ENCODE measurements around the gene WDR18. TPM values are rescaled to one million over a fixed set of nuclear protein-coding genes. Genes with fewer than 3 reads are reported as not detected.

WDR18 gene
- total RNA-seq, 2 experiments from 2014 or later, result 39.2 to 49.2 TPM

DNA sequence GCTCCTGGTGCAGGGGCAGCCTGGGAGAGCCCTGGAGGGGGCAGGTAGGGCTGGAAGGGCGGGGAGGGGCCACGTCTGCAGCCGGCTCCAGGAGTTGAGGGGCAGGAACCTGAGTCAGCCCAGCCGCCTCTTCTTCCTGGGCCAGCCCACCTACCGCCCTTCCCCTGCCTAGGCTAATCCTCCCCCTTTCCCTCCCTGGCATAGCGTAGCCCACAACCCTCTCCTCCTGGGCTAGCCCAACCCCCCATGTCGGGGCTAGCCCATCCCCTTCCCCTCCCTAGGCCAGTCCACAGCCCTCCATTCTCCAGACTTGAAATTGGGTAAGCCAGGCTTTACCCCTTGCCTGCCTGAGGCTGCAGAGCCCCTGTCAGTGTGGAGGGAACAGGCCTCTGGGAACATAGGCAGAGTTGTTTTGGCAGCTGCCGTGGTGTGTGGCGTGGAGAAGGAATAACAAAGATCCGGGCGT is 20.6 kb upstream of the WDR18 start:
- peaks cover 31% of the 10 kb centered on the region for H3K36me3 Mint-ChIP-seq (ENCODE audit: low read depth)
- no peak for DNase-seq
- peaks cover 2% of the 10 kb centered on the region for H3K9me3 Mint-ChIP-seq
- ChIA-PET CTCF (no interaction called here), POLR2A (no interaction called here)
- peaks cover 16% of the 10 kb centered on the region for H3K4me1 Mint-ChIP-seq
- no peak overlapping the region for H3K27ac Mint-ChIP-seq
- no peak overlapping the region for H3K4me3 Mint-ChIP-seq
- H3K27me3 Mint-ChIP-seq, result no peaks in the 10 kb centered on the region

DNA sequence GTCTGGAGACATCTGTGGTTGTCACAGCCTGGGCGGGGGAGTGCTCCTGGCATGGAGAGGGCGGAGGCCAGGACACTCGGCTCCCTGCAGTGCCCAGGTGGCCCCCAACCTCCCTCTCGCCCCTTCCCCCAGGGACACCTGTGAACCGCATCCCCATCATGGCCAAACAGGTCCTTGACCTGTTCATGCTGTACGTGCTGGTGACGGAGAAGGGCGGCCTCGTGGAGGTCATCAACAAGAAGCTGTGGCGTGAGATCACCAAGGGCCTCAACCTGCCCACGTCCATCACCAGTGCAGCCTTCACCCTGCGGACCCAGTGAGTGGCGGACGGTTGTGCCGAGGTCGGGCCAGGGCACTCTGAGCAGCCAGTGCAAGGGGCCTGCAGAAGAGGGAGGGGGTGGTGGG is 20.0 kb upstream of the WDR18 start:
- H3K27me3 Mint-ChIP-seq, result no peaks in the 10 kb centered on the region
- peaks cover 35% of the 10 kb centered on the region for H3K36me3 Mint-ChIP-seq (ENCODE audit: low read depth)
- H3K4me3 Mint-ChIP-seq, result no peak overlapping the region
- POLR2A ChIA-PET, result no interaction called here
- peaks cover 2% of the 10 kb centered on the region for H3K9me3 Mint-ChIP-seq
- H3K27ac Mint-ChIP-seq, result no peak overlapping the region
- CTCF ChIA-PET, result interaction anchor here (1.0 to 1.4 kb wide), 2 partner anchors 20 to 39 kb away, joined by 3 to 5 read pairs; partner anchors contain the start of gene WDR18
- DNase-seq, result no peak
- peaks cover 12% of the 10 kb centered on the region for H3K4me1 Mint-ChIP-seq

- ChIA-PET CTCF (interaction anchor here (0.6 to 1.4 kb wide), 3 partner anchors 19 to 101 kb away, joined by 3 to 5 read pairs (median 3); partner anchors contain the start of gene WDR18), POLR2A (no interaction called here)
- DNase-seq, result no peak
- no peaks in the 10 kb centered on the region for H3K27me3 Mint-ChIP-seq
- peaks cover 38% of the 10 kb centered on the region for H3K36me3 Mint-ChIP-seq (ENCODE audit: low read depth)
- H3K27ac Mint-ChIP-seq, result no peak overlapping the region
- H3K4me1 Mint-ChIP-seq, result peaks cover 12% of the 10 kb centered on the region
- H3K4me3 Mint-ChIP-seq, result no peak overlapping the region
- H3K9me3 Mint-ChIP-seq, result peaks cover 2% of the 10 kb centered on the region
These were observed 19.1 kb upstream of the WDR18 start for GRCh38 chr19:964761-965694.

GRCh38 chr19:966485-967088 is 17.6 kb upstream of the WDR18 start:
- H3K27ac Mint-ChIP-seq, result no peak overlapping the region
- no peaks in the 10 kb centered on the region for H3K27me3 Mint-ChIP-seq
- ChIA-PET CTCF (no interaction called here), POLR2A (no interaction called here)
- H3K4me1 Mint-ChIP-seq, result peaks cover 12% of the 10 kb centered on the region
- peaks cover 7% of the 10 kb centered on the region for H3K9me3 Mint-ChIP-seq
- no peak for DNase-seq
- no peak overlapping the region for H3K4me3 Mint-ChIP-seq
- peaks cover 51% of the 10 kb centered on the region for H3K36me3 Mint-ChIP-seq (ENCODE audit: low read depth)

DNA sequence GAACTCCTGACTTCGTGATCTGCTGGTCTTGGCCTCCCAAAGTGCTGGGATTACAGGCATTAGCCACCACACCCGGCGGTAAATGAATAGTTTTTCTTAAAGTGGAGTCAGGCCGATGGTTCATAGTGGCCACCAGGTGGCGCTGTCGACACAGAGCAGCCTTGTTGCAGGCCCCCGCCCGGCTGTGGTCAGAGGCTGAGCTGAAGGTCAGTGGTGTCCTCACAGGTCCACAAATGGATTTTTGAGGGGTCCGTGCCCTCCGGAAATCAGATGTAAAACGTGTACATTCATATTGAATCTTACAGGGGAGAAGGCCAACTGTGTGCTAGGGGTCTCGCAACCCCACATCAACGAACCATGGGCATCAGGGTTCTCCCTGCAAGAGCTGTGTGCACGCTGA is 13.4 kb upstream of the WDR18 start:
- peaks cover 5% of the 10 kb centered on the region for H3K9me3 Mint-ChIP-seq
- peaks cover 42% of the 10 kb centered on the region for H3K36me3 Mint-ChIP-seq (ENCODE audit: low read depth)
- no peak overlapping the region for H3K27ac Mint-ChIP-seq
- ChIA-PET CTCF (interaction anchor here (0.9 kb wide), 1 partner anchor 68 kb away, joined by 3 read pairs; no protein-coding TSS in a partner anchor), POLR2A (no interaction called here)
- no peaks in the 10 kb centered on the region for H3K27me3 Mint-ChIP-seq
- H3K4me3 Mint-ChIP-seq, result no peak overlapping the region
- H3K4me1 Mint-ChIP-seq, result no peaks in the 10 kb centered on the region
- DNase-seq, result no peak

DNA sequence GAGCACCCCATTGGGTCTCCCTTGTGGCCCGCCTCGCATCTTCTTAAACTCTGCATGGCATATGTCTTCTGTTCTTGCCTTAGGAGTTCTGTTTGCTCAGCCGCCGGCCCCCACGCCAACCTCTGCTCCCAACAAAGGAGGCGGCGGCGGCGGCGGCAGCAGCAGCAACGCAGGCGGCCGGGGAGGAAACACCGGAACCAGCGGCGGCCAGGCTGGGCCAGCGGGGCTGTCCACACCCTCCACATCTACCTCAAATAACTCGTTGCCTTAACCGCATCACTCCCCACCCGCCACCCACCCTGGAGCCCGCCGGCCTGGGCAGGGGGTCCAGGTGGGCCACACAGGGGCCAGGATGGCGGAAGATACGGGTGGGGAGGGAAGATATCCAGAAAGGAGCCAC is 12.3 kb upstream of the WDR18 start:
- no peak overlapping the region for H3K27ac Mint-ChIP-seq
- DNase-seq, result no peak
- ChIA-PET CTCF (interaction anchor here (0.7 kb wide), 1 partner anchor 48 kb away, joined by 3 read pairs; no protein-coding TSS in a partner anchor), POLR2A (no interaction called here)
- peaks cover 5% of the 10 kb centered on the region for H3K9me3 Mint-ChIP-seq
- H3K4me1 Mint-ChIP-seq, result no peaks in the 10 kb centered on the region
- H3K27me3 Mint-ChIP-seq, result no peaks in the 10 kb centered on the region
- no peak overlapping the region for H3K4me3 Mint-ChIP-seq
- peaks cover 37% of the 10 kb centered on the region for H3K36me3 Mint-ChIP-seq (ENCODE audit: low read depth)

- CTCF ChIA-PET, result interaction anchor here (0.7 kb wide), 1 partner anchor 49 kb away, joined by 3 read pairs; no protein-coding TSS in a partner anchor
- POLR2A ChIA-PET, result no interaction called here
- no peaks in the 10 kb centered on the region for H3K27me3 Mint-ChIP-seq
- H3K9me3 Mint-ChIP-seq, result peaks cover 5% of the 10 kb centered on the region
- DNase-seq, result no peak
- peaks cover 33% of the 10 kb centered on the region for H3K36me3 Mint-ChIP-seq (ENCODE audit: low read depth)
- H3K4me3 Mint-ChIP-seq, result no peak overlapping the region
- no peak overlapping the region for H3K27ac Mint-ChIP-seq
- no peaks in the 10 kb centered on the region for H3K4me1 Mint-ChIP-seq
These were observed 11.9 kb upstream of the WDR18 start for GRCh38 chr19:972281-972680.

DNA sequence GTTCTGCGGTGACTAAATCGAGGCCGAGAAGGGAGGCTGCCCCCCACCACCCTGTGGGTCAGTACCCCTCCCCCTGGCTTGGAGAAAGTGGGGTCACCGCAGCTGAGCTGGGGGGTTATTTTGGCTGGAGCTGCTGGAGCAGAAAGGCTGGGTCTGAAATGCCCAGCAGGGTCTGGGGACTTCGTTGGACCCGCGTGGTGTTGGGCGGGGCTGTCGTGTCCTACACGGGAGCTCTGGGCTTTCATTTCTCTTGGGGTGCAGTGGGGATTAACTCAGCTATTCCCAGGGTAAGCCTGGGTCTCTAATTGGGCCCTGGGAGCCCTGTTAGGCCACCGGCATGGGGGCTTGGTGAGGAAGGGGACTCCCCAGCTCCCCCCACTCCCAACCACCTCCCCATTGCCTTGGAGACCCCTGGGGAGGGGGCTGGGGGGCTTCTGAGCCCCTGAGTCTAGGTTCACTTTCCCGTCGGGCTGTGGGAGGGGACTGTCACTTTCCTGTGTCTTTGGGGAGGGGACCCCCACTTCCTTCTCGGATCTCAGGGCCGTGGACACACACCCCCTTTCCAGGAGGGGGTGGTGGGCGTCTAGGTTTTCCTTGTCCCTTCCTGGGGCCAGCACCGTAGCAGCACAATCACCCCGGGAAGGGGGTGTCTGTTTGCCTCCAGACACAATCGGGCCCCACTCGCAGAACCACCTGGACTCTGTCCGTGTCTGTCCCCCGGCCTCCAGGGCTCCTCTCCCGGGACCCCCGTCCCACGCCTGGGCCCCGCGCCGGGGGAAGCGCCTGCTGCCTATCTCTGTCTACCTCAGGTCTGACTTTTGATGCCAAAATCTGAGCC is 10.2 kb upstream of the WDR18 start:
- CTCF ChIA-PET, result interaction anchor here (0.6 kb wide), 1 partner anchor 8 kb away, joined by 3 read pairs; no protein-coding TSS in a partner anchor
- H3K4me3 Mint-ChIP-seq, result no peak overlapping the region
- H3K9me3 Mint-ChIP-seq, result peaks cover 5% of the 10 kb centered on the region
- no peak for DNase-seq
- no peak overlapping the region for H3K27ac Mint-ChIP-seq
- H3K27me3 Mint-ChIP-seq, result no peaks in the 10 kb centered on the region
- POLR2A ChIA-PET, result no interaction called here
- peaks cover 25% of the 10 kb centered on the region for H3K36me3 Mint-ChIP-seq (ENCODE audit: low read depth)
- H3K4me1 Mint-ChIP-seq, result no peaks in the 10 kb centered on the region

DNA sequence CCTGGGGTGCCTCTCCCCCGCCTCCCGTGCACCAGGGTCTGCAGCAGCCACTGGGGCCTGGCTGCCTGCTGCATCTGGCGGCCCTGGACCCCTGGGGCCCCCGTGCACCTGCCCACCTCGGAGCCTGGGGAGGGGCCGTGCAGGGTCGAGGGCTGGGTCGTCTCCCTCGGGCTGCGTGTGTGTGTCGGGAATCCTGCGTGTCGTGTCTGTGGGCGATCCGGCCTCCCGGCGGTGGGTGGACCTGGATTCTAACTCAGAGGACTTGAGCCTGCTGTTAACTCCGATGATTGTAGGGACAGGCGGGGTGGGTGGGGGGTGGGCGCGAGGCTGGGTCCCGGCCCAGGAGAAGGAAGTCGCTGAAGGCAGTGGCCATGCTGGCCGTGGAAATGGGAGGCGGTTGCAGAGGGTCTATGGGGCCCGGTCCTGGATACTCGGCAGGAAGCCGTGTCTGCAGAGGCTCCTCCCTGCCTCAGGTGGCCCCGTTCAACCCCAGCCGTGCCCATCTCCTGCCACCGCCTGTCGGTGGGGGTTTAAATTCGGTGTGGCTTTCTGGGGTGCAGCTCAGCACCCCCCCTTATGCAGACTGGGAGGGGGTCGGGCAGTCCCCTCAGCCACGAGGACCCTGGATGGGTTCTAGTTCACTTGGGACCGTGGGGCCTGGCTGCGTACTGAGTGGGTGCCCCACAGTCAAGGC is 9.4 kb upstream of the WDR18 start:
- Mint-ChIP-seq H3K9me3 (peaks cover 5% of the 10 kb centered on the region), H3K36me3 (ENCODE audit: low read depth) (peaks cover 21% of the 10 kb centered on the region), H3K4me1 (no peaks in the 10 kb centered on the region), H3K4me3 (no peak overlapping the region), H3K27me3 (no peaks in the 10 kb centered on the region), H3K27ac (no peak overlapping the region)
- no peak for DNase-seq
- POLR2A ChIA-PET, result no interaction called here
- CTCF ChIA-PET, result no interaction called here

GRCh38 chr19:976476-976875 is 7.7 kb upstream of the WDR18 start:
- Mint-ChIP-seq H3K4me3 (no peak overlapping the region), H3K4me1 (no peaks in the 10 kb centered on the region), H3K9me3 (no peaks in the 10 kb centered on the region), H3K27ac (no peak overlapping the region), H3K36me3 (ENCODE audit: low read depth) (peaks cover 8% of the 10 kb centered on the region), H3K27me3 (no peaks in the 10 kb centered on the region)
- ChIA-PET POLR2A (no interaction called here), CTCF (interaction anchor here (0.6 kb wide), 1 partner anchor 82 kb away, joined by 3 read pairs; no protein-coding TSS in a partner anchor)
- DNase-seq, result no peak

GRCh38 chr19:977058-977464 is 7.1 kb upstream of the WDR18 start:
- H3K27ac Mint-ChIP-seq, result no peak overlapping the region
- ChIA-PET CTCF (interaction anchor here (0.6 kb wide), 1 partner anchor 82 kb away, joined by 3 read pairs; no protein-coding TSS in a partner anchor), POLR2A (no interaction called here)
- no peak for DNase-seq
- H3K4me3 Mint-ChIP-seq, result no peak overlapping the region
- peaks cover 5% of the 10 kb centered on the region for H3K36me3 Mint-ChIP-seq (ENCODE audit: low read depth)
- no peaks in the 10 kb centered on the region for H3K27me3 Mint-ChIP-seq
- H3K4me1 Mint-ChIP-seq, result no peaks in the 10 kb centered on the region
- no peaks in the 10 kb centered on the region for H3K9me3 Mint-ChIP-seq

- ChIA-PET POLR2A (no interaction called here), CTCF (interaction anchor here (1.5 kb wide), 1 partner anchor 57 kb away, joined by 3 read pairs; no protein-coding TSS in a partner anchor)
- Mint-ChIP-seq H3K4me1 (peaks cover 9% of the 10 kb centered on the region), H3K27me3 (no peaks in the 10 kb centered on the region), H3K4me3 (no peak overlapping the region), H3K27ac (no peak overlapping the region), H3K36me3 (ENCODE audit: low read depth) (no peaks in the 10 kb centered on the region), H3K9me3 (no peaks in the 10 kb centered on the region)
- DNase-seq, result no peak
These were observed 4.8 kb upstream of the WDR18 start for GRCh38 chr19:979318-979741.
